SK-N-SH (cell line): ENCODE results near the gene EXOC4. TPM values are rescaled to one million over a fixed set of nuclear protein-coding genes. Genes with fewer than 3 reads are reported as not detected.

ENCODE experiments used
- CTCF ChIA-PET: fragments of 300-600, 350-600 bp; formaldehyde crosslinking; extraction: SDS; loops from one replicate; lab custom pipeline; 2021; lab: Yijun Ruan, JAX
- POLR2A ChIA-PET: fragments of 350-600 bp; sonication (Branson Sonifier 250); formaldehyde crosslinking; extraction: SDS; loops from one replicate; lab custom pipeline; 2020; ENCODE audit warnings: antibody characterized with exemption, inconsistent platforms; lab: Yijun Ruan, JAX
- DNase-seq: peaks from one replicate; pipeline ENCODE4 v3.0.0; 2012
- H2AFZ ChIP-seq: fragments of 200-600 bp; sonication (generic); 2 replicates; pipeline ENCODE4 v1.8.1; 2016; ENCODE audit warnings: antibody characterized with exemption, mild to moderate bottlenecking, low read depth
- H3F3A ChIP-seq: fragments of 200-600 bp; sonication (generic); replicated peaks from 2 replicates; pipeline ENCODE3; 2016; ENCODE audit warnings: antibody characterized with exemption, mild to moderate bottlenecking; ENCODE audit not compliant: insufficient read depth
- H3K27ac ChIP-seq, 2 experiments: fragments of 200-500 bp in 1 of 2; fragments of 200-600 bp in 1 of 2; sonication (Bioruptor generic) in 1 of 2; sonication (generic), shearing (Covaris generic) in 1 of 2; 2 replicates each; pipeline versions ENCODE4 v1.5.1 to v1.6.1; 2014 to 2016; ENCODE audit warnings: low read depth in 2 of 2, inconsistent platforms in 1 of 2, low read length in 1 of 2, mild to moderate bottlenecking in 1 of 2, mixed read lengths in 1 of 2
- H3K27me3 ChIP-seq: fragments of 200-600 bp; sonication (generic), shearing (Covaris generic); 2 replicates; pipeline ENCODE4 v1.6.1; 2016; ENCODE audit warnings: mixed run types; ENCODE audit not compliant: insufficient read depth
- H3K36me3 ChIP-seq, 2 experiments: fragments of 200-500 bp in 1 of 2; fragments of 200-600 bp in 1 of 2; sonication (Bioruptor generic) in 1 of 2; sonication (generic) in 1 of 2; replicated peaks in 1 of 2; 2 replicates each; pipeline versions ENCODE3 to v1.5.1; 2014 to 2016; ENCODE audit warnings: low read length in 1 of 2, mild to moderate bottlenecking in 1 of 2; ENCODE audit not compliant: insufficient read depth in 2 of 2, control insufficient read depth in 1 of 2
- H3K4me1 ChIP-seq, 2 experiments: fragments of 200-500 bp in 1 of 2; fragments of 200-600 bp in 1 of 2; sonication (Bioruptor generic) in 1 of 2; sonication (generic), shearing (Covaris generic) in 1 of 2; 2 replicates each; pipeline versions ENCODE4 v1.5.1 to v1.6.1; 2014 to 2016; ENCODE audit warnings: low read depth in 1 of 2, low read length in 1 of 2, mixed run types in 1 of 2; ENCODE audit not compliant: insufficient read depth in 2 of 2, control insufficient read depth in 1 of 2
- H3K4me2 ChIP-seq: fragments of 200-600 bp; sonication (generic), shearing (Covaris generic); 2 replicates; pipeline ENCODE4 v1.6.1; 2017; ENCODE audit warnings: mixed run types
- H3K4me3 ChIP-seq, 2 experiments: fragments of 200-500 bp in 1 of 2; fragments of 200-600 bp in 1 of 2; sonication (Bioruptor generic) in 1 of 2; sonication (generic), shearing (Covaris generic) in 1 of 2; 2 replicates each; pipeline versions ENCODE4 v1.5.1 to v1.8.1; 2014 to 2016; ENCODE audit warnings: low read depth in 2 of 2, inconsistent platforms in 1 of 2, low read length in 1 of 2, mild to moderate bottlenecking in 1 of 2, mixed read lengths in 1 of 2, moderate library complexity in 1 of 2
- H3K79me2 ChIP-seq: fragments of 200-600 bp; sonication (generic); 2 replicates; pipeline ENCODE4 v1.8.1; 2017; ENCODE audit warnings: mild to moderate bottlenecking; ENCODE audit not compliant: insufficient read depth
- H3K9ac ChIP-seq: fragments of 200-600 bp; sonication (generic); 2 replicates; pipeline ENCODE4 v1.6.1; 2017; ENCODE audit warnings: mixed run types
- H3K9me2 ChIP-seq: fragments of 200-600 bp; sonication (generic); 2 replicates; pipeline ENCODE4 v1.6.1; 2017; ENCODE audit warnings: mixed run types
- H3K9me3 ChIP-seq: fragments of 200-600 bp; sonication (generic); 2 replicates; pipeline ENCODE4 v1.6.1; 2017; ENCODE audit warnings: mixed run types, mild to moderate bottlenecking, moderate library complexity
- H4K20me1 ChIP-seq: fragments of 200-600 bp; sonication (generic); 2 replicates; pipeline ENCODE4 v1.6.1; 2017; ENCODE audit warnings: mild to moderate bottlenecking, mixed run types; ENCODE audit not compliant: insufficient read depth
- EP300 ChIP-seq, 2 experiments: IDR thresholded peaks; 2 replicates each; pipeline versions ENCODE4 v1.4.0 to v1.6.1; 2012; ENCODE audit warnings: borderline replicate concordance in 1 of 2, low read depth in 1 of 2, low read length in 1 of 2
- FOXJ3 ChIP-seq: sonication (generic); formaldehyde crosslinking; IDR thresholded peaks from 2 replicates; pipeline ENCODE4 v1.5.1; 2020; ENCODE audit warnings: mild to moderate bottlenecking, missing genetic modification reagents
- GATA2 ChIP-seq: sonication (generic); formaldehyde crosslinking; IDR thresholded peaks from 2 replicates; pipeline ENCODE4 v1.5.0; 2020; ENCODE audit warnings: mild to moderate bottlenecking, missing genetic modification reagents
- MXI1 ChIP-seq: IDR thresholded peaks from 2 replicates; pipeline ENCODE4 v1.6.1; 2012; ENCODE audit warnings: mild to moderate bottlenecking, low read depth, low read length, improper control_type of control experiment
- RXRA ChIP-seq: IDR thresholded peaks from 2 replicates; pipeline ENCODE4 v1.4.0; 2012; ENCODE audit warnings: low read depth, mild to moderate bottlenecking, borderline replicate concordance
- SMC3 ChIP-seq: IDR thresholded peaks from 2 replicates; pipeline ENCODE4 v1.6.1; 2012; ENCODE audit warnings: low read depth, low read length, improper control_type of control experiment
- TAF1 ChIP-seq: IDR thresholded peaks from 2 replicates; pipeline ENCODE4 v1.6.1; 2012; ENCODE audit warnings: low read depth, mild to moderate bottlenecking, low read length, moderate library complexity, borderline replicate concordance
- TCF12 ChIP-seq: IDR thresholded peaks from 2 replicates; pipeline ENCODE4 v1.4.0; 2012
- TEAD4 ChIP-seq: IDR thresholded peaks from 2 replicates; pipeline ENCODE4 v1.4.0; 2012; ENCODE audit warnings: mild to moderate bottlenecking, borderline replicate concordance; ENCODE audit not compliant: insufficient read depth
- WGBS: methylation state at CpG from one replicate; pipeline ENCODE4 v1.1.6; 2017; ENCODE audit warnings: low lambda C conversion rate; 5-methylcytosine and 5-hydroxymethylcytosine counted together
- polyA plus RNA-seq, 3 experiments: library from polyadenylated mRNA; depleted of rRNA; stranded (reverse); fragments of >200 nt; gene quantifications; 2 replicates each; pipeline ENCODE4 v1.2.3, GENCODE V29; 2012
- TF ChIP-seq, protein P1 (sequence below): fragments of 150-350 bp; IDR thresholded peaks from 2 replicates; pipeline ENCODE4 v1.6.1; 2016; ENCODE audit warnings: mild to moderate bottlenecking, low read depth, low read length
- TF ChIP-seq, protein P2 (sequence below): fragments of 150-350 bp; IDR thresholded peaks from 2 replicates; pipeline ENCODE4 v1.6.1; 2017; ENCODE audit warnings: antibody characterized with exemption, low read length, low read depth, borderline replicate concordance
- TF ChIP-seq, protein P3 (sequence below): IDR thresholded peaks from 2 replicates; pipeline ENCODE4 v1.4.0; 2012; ENCODE audit warnings: low read depth
- TF ChIP-seq, protein P4 (sequence below): IDR thresholded peaks from 2 replicates; pipeline ENCODE4 v1.4.0; 2012; ENCODE audit warnings: low read depth, borderline replicate concordance
- TF ChIP-seq, protein P5 (sequence below): IDR thresholded peaks from 2 replicates; pipeline ENCODE4; 2012
- TF ChIP-seq, protein P6 (sequence below): IDR thresholded peaks from 2 replicates; pipeline ENCODE4 v1.6.1; 2012; ENCODE audit warnings: mild to moderate bottlenecking, low read depth, low read length, moderate library complexity

EXOC4 gene
- polyA plus RNA-seq, 1 of the 3 experiments (the other 2 are of a cell fraction): 37.3 TPM

DNA sequence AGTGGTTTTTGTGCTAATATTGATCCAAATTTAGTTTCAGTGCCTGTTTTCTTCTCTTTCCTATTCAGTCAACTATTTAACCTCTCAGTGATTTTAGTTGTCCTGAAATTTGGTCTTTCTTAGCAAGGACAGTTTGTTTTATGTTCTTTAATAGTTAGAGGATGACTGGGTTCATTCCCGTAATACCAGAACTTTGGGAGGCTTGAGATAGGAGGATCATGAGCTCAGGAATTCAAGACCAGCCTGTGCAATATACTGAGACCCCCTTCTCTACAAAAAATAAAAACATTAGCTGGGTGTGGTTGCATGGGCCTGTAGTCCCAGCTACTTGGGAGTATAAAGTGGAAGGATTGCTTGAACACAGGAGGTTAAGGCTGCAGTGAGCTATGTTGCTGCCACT lies 148.3 kb downstream of the EXOC4 start:
- Histone ChIP-seq H3K4me3 (no peak overlapping the region), H3K9me3 (no peaks in the 10 kb centered on the region), H3K36me3 (peaks cover 0 to 13% of the 10 kb centered on the region in 2 experiments), H3F3A (no peaks in the 10 kb centered on the region), H3K27me3 (no peaks in the 10 kb centered on the region), H3K9ac (no peak overlapping the region), H3K4me1 (peaks cover 0 to 10% of the 10 kb centered on the region in 2 experiments; a peak in 1 of 4 replicates), H3K9me2 (no peaks in the 10 kb centered on the region), H4K20me1 (no peaks in the 10 kb centered on the region), H3K4me2 (no peak overlapping the region), H3K27ac (no peak overlapping the region), H3K79me2 (peaks cover 10% of the 10 kb centered on the region), H2AFZ (no peak overlapping the region)
- DNase-seq: no peak
- CTCF ChIA-PET: interaction anchor here (1.6 kb wide), 1 partner anchor 33 kb away, joined by 7 read pairs; no protein-coding TSS in a partner anchor
- WGBS: 93% methylated on average over 1 of the region's 1 CpG
- TF ChIP-seq TAF1: no peak
- no peak for TF ChIP-seq SMC3
- TF ChIP-seq, protein P1, sequence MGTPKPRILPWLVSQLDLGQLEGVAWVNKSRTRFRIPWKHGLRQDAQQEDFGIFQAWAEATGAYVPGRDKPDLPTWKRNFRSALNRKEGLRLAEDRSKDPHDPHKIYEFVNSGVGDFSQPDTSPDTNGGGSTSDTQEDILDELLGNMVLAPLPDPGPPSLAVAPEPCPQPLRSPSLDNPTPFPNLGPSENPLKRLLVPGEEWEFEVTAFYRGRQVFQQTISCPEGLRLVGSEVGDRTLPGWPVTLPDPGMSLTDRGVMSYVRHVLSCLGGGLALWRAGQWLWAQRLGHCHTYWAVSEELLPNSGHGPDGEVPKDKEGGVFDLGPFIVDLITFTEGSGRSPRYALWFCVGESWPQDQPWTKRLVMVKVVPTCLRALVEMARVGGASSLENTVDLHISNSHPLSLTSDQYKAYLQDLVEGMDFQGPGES: no peak
- TF ChIP-seq FOXJ3: no peak
- TF ChIP-seq EP300 (IDR thresholded peaks at IDR 0.05; ENCODE audit: borderline replicate concordance in 1 of 2, low read depth in 1 of 2, low read length in 1 of 2): no peak
- no peak for TF ChIP-seq MXI1
- TF ChIP-seq, protein P2, sequence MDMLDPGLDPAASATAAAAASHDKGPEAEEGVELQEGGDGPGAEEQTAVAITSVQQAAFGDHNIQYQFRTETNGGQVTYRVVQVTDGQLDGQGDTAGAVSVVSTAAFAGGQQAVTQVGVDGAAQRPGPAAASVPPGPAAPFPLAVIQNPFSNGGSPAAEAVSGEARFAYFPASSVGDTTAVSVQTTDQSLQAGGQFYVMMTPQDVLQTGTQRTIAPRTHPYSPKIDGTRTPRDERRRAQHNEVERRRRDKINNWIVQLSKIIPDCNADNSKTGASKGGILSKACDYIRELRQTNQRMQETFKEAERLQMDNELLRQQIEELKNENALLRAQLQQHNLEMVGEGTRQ: no peak
- TF ChIP-seq, protein P3, sequence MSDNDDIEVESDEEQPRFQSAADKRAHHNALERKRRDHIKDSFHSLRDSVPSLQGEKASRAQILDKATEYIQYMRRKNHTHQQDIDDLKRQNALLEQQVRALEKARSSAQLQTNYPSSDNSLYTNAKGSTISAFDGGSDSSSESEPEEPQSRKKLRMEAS: no peak
- TF ChIP-seq, protein P4, sequence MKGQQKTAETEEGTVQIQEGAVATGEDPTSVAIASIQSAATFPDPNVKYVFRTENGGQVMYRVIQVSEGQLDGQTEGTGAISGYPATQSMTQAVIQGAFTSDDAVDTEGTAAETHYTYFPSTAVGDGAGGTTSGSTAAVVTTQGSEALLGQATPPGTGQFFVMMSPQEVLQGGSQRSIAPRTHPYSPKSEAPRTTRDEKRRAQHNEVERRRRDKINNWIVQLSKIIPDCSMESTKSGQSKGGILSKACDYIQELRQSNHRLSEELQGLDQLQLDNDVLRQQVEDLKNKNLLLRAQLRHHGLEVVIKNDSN: no peak
- POLR2A ChIA-PET: no interaction called here

DNA sequence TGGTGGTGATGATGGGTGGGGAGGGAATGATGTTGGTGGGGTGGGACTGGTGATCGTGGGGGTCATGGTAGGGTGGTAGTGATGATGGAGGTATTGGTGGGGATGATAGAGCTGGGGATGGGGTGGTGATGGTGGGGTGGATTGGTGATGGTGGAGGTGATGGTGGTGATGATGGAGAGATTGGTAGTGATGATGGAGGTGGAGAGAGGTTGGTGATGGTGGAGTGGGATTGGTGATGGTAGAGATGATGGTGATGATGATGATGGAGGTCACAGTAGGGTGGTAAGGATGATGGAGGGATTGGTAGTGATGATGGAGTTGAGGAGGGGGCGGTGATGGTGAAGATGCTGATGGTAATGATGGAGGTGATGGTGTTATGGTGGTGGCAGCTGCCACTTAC lies 155.3 kb downstream of the EXOC4 start:
- Histone ChIP-seq H3K27ac (no peak overlapping the region), H3K4me1 (peaks cover 0 to 18% of the 10 kb centered on the region in 2 experiments; a peak in 2 of 4 replicates), H3K27me3 (no peaks in the 10 kb centered on the region), H2AFZ (no peak overlapping the region), H3K79me2 (peaks cover 17% of the 10 kb centered on the region), H4K20me1 (peaks cover 19% of the 10 kb centered on the region; the same call in 1 of the 2 replicates), H3K4me3 (no peak overlapping the region), H3K4me2 (no peak overlapping the region), H3F3A (no peaks in the 10 kb centered on the region), H3K36me3 (no peaks in the 10 kb centered on the region), H3K9me2 (no peaks in the 10 kb centered on the region), H3K9me3 (no peaks in the 10 kb centered on the region), H3K9ac (no peak overlapping the region)
- no peak for DNase-seq
- ChIA-PET POLR2A (no interaction called here), CTCF (interaction anchor here (1.0 to 1.5 kb wide), 3 partner anchors 18 to 146 kb away, joined by 3 to 7 read pairs (median 3); no protein-coding TSS in a partner anchor)
- 94% methylated on average over 2 of the region's 2 CpGs for WGBS
- TF ChIP-seq, protein P1: no peak
- TF ChIP-seq, protein P2: no peak
- TF ChIP-seq GATA2 (CRISPR knock-in tag) (no peak), RXRA (no peak), TCF12 (no peak), TEAD4 (no peak), MXI1 (no peak)
- TF ChIP-seq, protein P5, sequence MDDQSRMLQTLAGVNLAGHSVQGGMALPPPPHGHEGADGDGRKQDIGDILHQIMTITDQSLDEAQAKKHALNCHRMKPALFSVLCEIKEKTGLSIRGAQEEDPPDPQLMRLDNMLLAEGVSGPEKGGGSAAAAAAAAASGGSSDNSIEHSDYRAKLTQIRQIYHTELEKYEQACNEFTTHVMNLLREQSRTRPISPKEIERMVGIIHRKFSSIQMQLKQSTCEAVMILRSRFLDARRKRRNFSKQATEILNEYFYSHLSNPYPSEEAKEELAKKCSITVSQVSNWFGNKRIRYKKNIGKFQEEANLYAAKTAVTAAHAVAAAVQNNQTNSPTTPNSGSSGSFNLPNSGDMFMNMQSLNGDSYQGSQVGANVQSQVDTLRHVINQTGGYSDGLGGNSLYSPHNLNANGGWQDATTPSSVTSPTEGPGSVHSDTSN: no peak
- TF ChIP-seq, protein P6, sequence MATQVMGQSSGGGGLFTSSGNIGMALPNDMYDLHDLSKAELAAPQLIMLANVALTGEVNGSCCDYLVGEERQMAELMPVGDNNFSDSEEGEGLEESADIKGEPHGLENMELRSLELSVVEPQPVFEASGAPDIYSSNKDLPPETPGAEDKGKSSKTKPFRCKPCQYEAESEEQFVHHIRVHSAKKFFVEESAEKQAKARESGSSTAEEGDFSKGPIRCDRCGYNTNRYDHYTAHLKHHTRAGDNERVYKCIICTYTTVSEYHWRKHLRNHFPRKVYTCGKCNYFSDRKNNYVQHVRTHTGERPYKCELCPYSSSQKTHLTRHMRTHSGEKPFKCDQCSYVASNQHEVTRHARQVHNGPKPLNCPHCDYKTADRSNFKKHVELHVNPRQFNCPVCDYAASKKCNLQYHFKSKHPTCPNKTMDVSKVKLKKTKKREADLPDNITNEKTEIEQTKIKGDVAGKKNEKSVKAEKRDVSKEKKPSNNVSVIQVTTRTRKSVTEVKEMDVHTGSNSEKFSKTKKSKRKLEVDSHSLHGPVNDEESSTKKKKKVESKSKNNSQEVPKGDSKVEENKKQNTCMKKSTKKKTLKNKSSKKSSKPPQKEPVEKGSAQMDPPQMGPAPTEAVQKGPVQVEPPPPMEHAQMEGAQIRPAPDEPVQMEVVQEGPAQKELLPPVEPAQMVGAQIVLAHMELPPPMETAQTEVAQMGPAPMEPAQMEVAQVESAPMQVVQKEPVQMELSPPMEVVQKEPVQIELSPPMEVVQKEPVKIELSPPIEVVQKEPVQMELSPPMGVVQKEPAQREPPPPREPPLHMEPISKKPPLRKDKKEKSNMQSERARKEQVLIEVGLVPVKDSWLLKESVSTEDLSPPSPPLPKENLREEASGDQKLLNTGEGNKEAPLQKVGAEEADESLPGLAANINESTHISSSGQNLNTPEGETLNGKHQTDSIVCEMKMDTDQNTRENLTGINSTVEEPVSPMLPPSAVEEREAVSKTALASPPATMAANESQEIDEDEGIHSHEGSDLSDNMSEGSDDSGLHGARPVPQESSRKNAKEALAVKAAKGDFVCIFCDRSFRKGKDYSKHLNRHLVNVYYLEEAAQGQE: no peak
